Measurements from ENCODE around the gene LMLN.
"Not testable (repeated sequence)": the region's sequence is repeated elsewhere in the genome, so short reads cannot be mapped to it uniquely, and the experiment has no call there.

LMLN gene

GRCh38 chr3:198081421-198081844 lies 121.4 kb downstream of the LMLN start:
- DNase-seq, result no peak

- not testable (repeated sequence) for DNase-seq
Measured at GRCh38 chr3:198082226-198082625, 122.2 kb downstream of the LMLN start.

GRCh38 chr3:198088421-198088955 lies 128.5 kb downstream of the LMLN start:
- DNase-seq, result no peak

GRCh38 chr3:198090795-198091332 lies 130.8 kb downstream of the LMLN start:
- no peak for DNase-seq

GRCh38 chr3:198092276-198092675 lies 132.3 kb downstream of the LMLN start:
- no peak for DNase-seq

- no peak for DNase-seq
Measured at GRCh38 chr3:198093112-198093679, 133.2 kb downstream of the LMLN start.

All from activated T-cell treated with anti-CD3 and anti-CD28 coated beads, Interleukin-2, amount 50 U/mL, for 1 hour (primary cell).